NCI-H1436 treated with DMSO at 0.1 percent for 48 hours (cell line): ENCODE measurements around the gene LRRC28.

Experiments
- DNase-seq: peaks from one replicate; lab custom pipeline; 2025; lab: John Stamatoyannopoulos, UW

The LRRC28 gene

DNA sequence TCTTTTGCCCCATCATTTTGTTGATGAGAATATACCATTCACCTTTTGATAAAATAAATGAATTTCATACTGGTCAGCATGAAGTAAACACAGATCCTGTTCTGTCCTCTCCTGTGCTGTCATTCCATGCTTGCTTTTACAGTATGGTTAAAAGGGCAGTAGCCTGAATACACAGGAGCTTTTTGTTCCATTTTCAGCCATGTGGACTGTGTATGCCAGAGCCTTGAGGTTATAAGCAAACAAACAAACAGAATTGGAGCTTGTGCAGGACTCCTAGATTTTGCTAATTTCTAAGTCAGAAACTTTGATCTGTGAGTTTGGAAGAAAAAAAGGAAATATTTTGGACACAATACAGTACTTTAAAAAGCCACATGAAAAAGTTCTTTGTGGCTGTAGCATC lies 91.9 kb downstream of the LRRC28 start:
- no peak for DNase-seq

DNA sequence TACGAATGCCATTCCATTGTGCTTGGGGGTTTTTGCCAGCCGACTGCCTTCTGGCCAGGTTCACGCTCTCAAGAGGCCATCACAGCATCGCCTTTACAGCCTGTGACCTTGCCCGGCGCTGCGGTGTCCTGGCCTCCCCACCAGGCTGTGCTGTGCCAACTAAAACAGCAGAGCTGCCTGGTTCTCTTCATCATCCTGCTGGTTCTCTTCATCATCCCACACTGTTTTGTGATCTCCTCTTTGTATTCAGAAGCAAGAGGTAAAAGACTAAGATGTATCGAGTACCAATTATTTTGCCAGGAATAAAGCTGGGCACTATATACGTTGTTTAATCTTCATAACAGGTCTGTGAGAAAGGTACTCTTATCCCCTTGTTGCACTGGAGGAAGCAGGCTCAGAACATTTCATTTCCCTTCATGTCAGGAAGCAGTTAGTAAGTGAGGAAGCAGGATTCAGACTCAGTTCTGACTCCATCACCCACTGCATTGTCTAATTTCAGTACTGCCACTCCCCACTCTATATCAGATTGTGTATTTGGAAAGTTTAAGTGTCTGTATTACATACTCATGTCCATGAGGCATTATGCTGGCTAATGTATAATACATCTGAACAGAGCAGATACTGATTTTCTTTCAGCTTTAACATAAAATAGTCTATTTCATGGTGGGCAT lies 92.7 kb downstream of the LRRC28 start:
- DNase-seq, result no peak

DNA sequence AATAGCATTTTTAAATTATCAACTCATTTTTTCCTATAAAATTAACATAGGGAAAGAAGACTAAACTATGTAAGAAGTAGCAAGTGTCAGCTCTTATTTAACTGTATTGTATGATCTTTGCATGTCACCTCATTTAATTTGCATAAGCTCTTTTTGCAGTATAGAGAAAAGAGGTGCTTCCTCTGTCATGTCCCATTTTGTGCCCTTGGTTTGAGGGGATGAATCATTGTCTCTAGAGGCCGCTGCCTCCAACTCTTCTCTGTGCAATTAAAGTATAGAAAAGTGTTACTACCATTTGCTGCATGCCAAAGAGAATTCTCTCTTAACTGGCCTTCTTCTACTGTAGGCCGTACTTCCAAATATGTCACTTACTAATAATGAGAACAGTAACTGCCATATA lies 93.4 kb downstream of the LRRC28 start:
- no peak for DNase-seq

GRCh38 chr15:99345242-99345641 lies 94.0 kb downstream of the LRRC28 start:
- DNase-seq, result no peak

- DNase-seq, result no peak
Observed at GRCh38 chr15:99345832-99346462, 94.7 kb downstream of the LRRC28 start.

DNA sequence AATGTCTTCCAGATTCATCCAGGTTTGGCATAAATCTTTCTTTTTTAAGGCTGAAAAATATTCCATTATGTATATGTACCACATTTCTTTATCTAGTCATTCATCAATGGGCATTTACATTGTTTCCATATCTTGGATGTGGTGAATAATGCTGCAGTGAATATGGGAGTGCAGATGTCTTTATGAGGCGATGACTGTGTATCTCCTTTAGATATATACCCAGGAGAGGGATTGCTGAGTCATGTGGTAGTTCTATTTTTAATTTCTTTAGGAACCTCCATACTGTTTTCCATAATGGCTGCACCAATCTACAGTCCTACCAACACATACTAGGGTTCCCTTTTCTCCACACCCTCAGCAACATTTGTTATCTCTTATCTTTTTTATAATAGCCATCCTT lies 96.3 kb downstream of the LRRC28 start:
- no peak for DNase-seq

DNA sequence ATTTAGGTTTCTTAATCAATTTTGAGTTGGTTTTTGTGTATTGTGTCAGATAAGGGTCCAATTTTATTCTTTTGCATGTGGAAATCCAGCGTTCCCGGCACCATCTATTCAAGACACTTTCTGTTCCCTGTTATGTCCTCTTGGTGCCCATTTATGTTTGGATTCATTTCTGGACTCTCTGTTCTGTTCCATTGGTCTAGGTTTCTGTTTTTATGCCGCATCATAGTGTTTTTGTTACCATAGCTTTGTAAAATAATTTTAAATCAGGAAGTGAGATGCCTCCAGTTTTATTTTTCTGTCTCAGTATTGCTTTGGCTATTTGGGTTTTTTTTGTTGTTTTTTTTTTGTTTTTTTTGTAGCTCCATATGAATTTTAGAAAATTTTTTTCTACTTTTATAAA lies 97.1 kb downstream of the LRRC28 start:
- DNase-seq, result no peak

- no peak for DNase-seq
Observed at GRCh38 chr15:99350408-99350807, 99.1 kb downstream of the LRRC28 start.

DNA sequence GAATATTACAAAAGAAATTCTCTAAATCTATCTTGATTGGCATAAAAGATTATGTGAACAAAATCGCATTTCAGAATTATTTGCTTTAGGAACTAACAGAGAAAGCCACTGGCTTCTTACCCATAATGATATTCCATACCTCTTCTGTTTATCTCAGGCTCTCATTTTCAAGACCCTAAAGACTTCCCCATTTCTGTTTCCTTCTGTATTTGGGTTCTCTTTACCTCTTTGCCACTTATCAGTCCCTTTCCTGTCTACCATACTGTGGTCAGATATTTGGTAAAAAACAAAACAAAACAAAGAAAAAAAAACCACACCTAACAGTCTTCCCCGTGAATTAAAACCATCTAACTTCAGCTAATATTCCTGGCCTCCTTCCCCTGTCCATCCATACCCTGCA lies 108.5 kb downstream of the LRRC28 start:
- no peak for DNase-seq

GRCh38 chr15:99361545-99362185 lies 110.4 kb downstream of the LRRC28 start:
- DNase-seq, result no peak

- DNase-seq, result no peak
Observed at GRCh38 chr15:99365242-99365641, 114.0 kb downstream of the LRRC28 start.

GRCh38 chr15:99366013-99366412 lies 114.7 kb downstream of the LRRC28 start:
- no peak for DNase-seq

GRCh38 chr15:99368743-99369142 lies 117.5 kb downstream of the LRRC28 start:
- DNase-seq, result no peak

DNA sequence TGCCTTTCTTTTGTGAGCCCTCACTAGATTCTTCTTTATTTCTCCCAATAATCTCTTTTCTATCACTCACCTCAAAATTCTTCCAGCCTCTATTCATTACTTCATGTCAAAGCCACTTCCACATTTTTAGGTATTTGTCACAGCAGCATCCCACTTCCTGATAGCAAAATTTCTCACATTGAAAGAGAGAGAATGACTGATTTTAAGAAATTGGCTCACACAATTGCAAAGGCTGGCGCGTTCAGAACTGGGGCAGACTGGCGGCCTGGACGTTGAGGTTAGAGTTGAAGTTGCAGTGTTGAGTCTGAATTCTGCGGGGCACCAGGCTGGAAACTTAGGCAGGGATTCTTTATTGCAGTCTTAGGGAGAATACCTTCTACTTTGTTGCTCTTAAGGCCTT lies 117.9 kb downstream of the LRRC28 start:
- DNase-seq, result no peak

GRCh38 chr15:99371180-99372103 lies 120.2 kb downstream of the LRRC28 start:
- DNase-seq, result no peak

GRCh38 chr15:99385005-99385669 lies 133.9 kb downstream of the LRRC28 start:
- DNase-seq, result no peak

DNA sequence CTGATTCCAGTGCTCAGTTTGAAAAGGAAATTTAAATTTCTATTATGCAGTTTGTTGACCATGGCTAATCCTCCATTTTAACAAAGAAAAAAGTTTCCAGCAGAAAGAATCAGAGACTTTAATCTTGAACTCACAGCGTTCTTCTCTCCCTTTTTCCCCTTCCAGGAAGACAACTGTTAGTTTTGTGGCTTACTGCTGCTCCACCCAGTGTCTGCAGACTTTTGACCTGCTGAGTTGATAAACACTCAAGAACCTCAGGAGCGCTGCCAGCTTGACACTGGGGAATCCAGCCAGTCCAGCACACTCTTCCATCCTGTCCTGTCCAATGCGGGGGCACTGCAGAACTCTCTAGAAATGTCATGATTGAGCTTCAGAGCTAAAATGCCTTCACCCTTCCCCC lies 134.6 kb downstream of the LRRC28 start:
- no peak for DNase-seq

DNA sequence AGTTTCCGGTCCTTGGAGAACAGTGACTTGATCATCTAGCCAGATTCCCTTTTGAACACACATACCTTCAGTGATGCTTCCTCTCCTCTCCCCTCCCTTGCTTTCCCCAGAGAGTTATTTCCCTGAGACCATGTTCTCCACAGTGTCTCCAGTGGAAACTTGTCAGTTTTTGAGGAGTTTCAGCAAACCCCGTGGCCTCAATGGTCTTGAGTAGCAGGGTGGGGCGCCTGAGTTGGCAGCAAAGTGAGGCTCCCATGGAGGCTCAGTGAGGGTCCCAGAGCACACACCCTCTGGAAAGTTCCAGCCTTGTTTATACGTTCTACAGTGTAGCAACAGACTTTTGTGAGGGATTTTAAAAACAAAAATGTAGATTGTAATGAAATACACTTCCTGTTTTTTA lies 135.1 kb downstream of the LRRC28 start:
- DNase-seq, result no peak

DNA sequence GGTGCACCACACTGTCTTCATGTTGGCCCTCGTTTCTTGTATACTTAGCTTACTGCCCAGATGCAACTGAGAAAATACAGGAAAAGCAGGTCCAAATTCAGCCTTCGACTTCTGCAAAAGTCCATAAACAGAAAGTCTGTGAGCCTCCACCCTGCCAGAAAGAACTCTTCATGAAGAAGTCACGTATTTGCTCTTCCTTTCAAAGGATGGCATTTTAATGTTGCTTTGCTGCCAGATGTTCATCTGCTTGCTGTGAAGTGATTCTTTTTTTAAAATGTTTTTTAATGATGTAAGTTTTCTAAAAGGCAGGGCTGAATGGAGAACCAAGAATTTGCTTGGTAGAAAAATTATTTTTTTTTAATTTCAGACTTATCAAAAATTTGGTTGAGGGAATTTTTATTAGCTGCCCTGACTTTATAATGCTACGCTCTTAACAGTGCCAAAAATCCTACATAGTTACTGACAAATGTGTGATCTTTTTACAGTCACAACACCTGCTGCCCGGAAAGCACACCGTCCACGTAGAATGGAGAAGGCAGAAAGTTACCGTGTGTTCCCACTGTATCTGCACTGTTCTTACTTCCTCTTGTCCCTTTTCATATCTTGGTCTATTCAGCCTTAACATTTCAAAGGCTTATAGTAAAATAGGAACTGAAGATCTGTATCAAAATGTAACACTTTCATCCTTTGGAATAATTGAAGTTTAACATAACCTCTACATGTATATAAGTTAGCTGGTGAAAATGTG lies 136.3 kb downstream of the LRRC28 start:
- DNase-seq, result no peak

DNA sequence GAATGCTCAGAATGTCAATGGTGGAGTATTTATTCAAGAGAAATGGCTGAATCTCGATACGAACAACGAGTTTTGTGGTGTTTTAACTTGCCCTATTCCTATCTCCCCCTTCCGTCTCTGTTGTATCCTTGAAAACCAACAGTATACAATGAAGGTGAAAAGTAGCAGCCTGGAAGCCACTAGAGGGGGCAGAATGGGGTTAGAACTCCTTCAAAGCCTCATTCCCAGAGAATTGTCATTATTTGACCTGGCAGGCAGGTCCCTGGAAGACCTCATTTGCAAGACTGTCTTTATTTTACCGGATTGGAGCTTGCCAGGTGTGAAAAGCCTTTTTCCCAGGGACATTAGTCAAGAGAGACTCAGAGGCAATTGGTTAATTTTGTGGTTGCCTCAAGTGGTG lies 139.4 kb downstream of the LRRC28 start:
- DNase-seq, result no peak

DNA sequence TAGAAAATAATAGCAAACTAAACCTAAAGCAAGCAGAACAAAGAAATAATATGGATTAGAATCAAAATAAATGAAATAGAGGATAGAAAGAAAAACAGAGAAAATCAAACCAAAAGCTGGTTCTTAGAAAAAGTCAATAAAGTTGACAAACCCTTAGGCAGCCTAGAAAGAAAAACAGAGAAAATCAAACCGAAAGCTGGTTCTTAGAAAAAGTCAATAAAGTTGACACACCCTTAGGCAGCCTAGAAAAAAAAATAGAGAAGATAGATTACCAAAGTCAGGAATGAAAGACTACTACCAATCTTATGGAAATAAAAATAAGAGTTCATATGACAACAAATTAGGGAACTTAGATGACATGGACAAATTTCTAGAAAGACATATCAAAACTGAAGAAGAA lies 142.4 kb downstream of the LRRC28 start:
- DNase-seq, result no peak
